K562 (cell line): ENCODE results near the gene NR2C2AP. TPM values are rescaled to one million over a fixed set of nuclear protein-coding genes. Genes with fewer than 3 reads are reported as not detected.

Experiments used
- CBX1 ChIP-seq: sonication (generic); IDR thresholded peaks from 2 replicates; pipeline ENCODE4 v1.6.1; 2016; ENCODE audit warnings: antibody characterized with exemption, low read depth, mild to moderate bottlenecking
- DACH1 ChIP-seq: fragments of 450-650 bp; IDR thresholded peaks from 2 replicates; pipeline ENCODE4 v1.6.1; 2018; ENCODE audit not compliant: partially characterized antibody
- JUND ChIP-seq, 2 experiments: IDR thresholded peaks; 2 replicates in 1 of 2; 3 replicates in 1 of 2; pipeline ENCODE4 v1.6.1; 2011; ENCODE audit warnings: borderline replicate concordance in 2 of 2, low read depth in 2 of 2, low read length in 2 of 2, improper control_type of control experiment in 1 of 2, missing biosample characterization in 1 of 2, missing genetic modification characterization in 1 of 2, missing genetic modification reagents in 1 of 2
- MCM5 ChIP-seq: fragments of 450-650 bp; IDR thresholded peaks from 2 replicates; pipeline ENCODE4 v1.6.1; 2016; ENCODE audit warnings: low read depth
- NRF1 ChIP-seq, 2 experiments: fragments of 450-650 bp; IDR thresholded peaks in 1 of 2; conservative IDR thresholded peaks in 1 of 2; 2 replicates each; pipeline ENCODE4 v1.6.1; 2014; ENCODE audit warnings: mild to moderate bottlenecking in 2 of 2
- RAD51 ChIP-seq: fragments of 450-650 bp; IDR thresholded peaks from 2 replicates; pipeline ENCODE4 v1.7.1; 2016; ENCODE audit warnings: low read depth, mild to moderate bottlenecking, borderline replicate concordance
- SIN3B ChIP-seq: fragments of 450-650 bp; IDR thresholded peaks from 2 replicates; pipeline ENCODE4 v1.6.1; 2017; ENCODE audit warnings: low read depth, mild to moderate bottlenecking, moderate library complexity
- SMC3 ChIP-seq: conservative IDR thresholded peaks from 2 replicates; pipeline ENCODE4 v1.6.1; 2011; ENCODE audit warnings: low read depth, low read length, improper control_type of control experiment; ENCODE audit not compliant: insufficient read depth
- SOX6 ChIP-seq: fragments of 450-650 bp; IDR thresholded peaks from 2 replicates; pipeline ENCODE4 v1.6.1; 2014; ENCODE audit warnings: mild to moderate bottlenecking
- TCF7 ChIP-seq: sonication (generic); IDR thresholded peaks from 2 replicates; pipeline ENCODE4 v1.6.1; 2016; ENCODE audit warnings: antibody characterized with exemption, borderline replicate concordance
- ZNF12 ChIP-seq: sonication (generic); formaldehyde crosslinking; IDR thresholded peaks from 2 replicates; pipeline ENCODE4 v1.4.0; 2020; ENCODE audit warnings: mild to moderate bottlenecking, missing genetic modification reagents
- ZNF431 ChIP-seq: sonication (generic); formaldehyde crosslinking; IDR thresholded peaks from 2 replicates; pipeline ENCODE4 v1.8.0; 2022; ENCODE audit warnings: mild to moderate bottlenecking, missing genetic modification reagents
- ZNF76 ChIP-seq: fragments of 250-450 bp; sonication (Bioruptor Pico); IDR thresholded peaks from 2 replicates; pipeline ENCODE4 v1.4.0; 2020; ENCODE audit warnings: mild to moderate bottlenecking, moderate library complexity, borderline replicate concordance
- polyA plus RNA-seq, 8 experiments: library from polyadenylated mRNA; depleted of rRNA in 4 of 8; stranded (reverse) in 5 of 8; unstranded in 3 of 8; fragments of >200 nt; fragmentation: Nextera tagmentation in 2 of 8; fragmentation: Illumina TruSeq in 1 of 8; extraction: Ambion mirVana in 2 of 8; extraction: Trizol in 1 of 8; gene quantifications; 2 replicates each; pipeline versions ENCODE4 v1.2.1 to v1.2.3, GENCODE V29; 2011 to 2014; ENCODE audit warnings: inconsistent platforms in 1 of 8, missing spikeins in 1 of 8
- total RNA-seq, 7 experiments: library from RNA; depleted of rRNA in 6 of 7; stranded (reverse); fragments of >200 nt in 6 of 7; fragmentation: Illumina TruSeq in 2 of 7; extraction: Trizol in 2 of 7; gene quantifications; 2 replicates each; pipeline versions ENCODE4 v1.2.1 to v1.2.3, GENCODE V29; 2011 to 2021; ENCODE audit warnings: low replicate concordance in 1 of 7
- TF ChIP-seq, protein P1 (sequence below): IDR thresholded peaks from 3 replicates; pipeline ENCODE4 v1.6.1; 2011; ENCODE audit warnings: borderline replicate concordance, mild to moderate bottlenecking; ENCODE audit not compliant: insufficient read length, insufficient read depth
- TF ChIP-seq, protein P2 (sequence below), 2 experiments: IDR thresholded peaks; 2 replicates each; pipeline ENCODE4 v1.6.1; 2012; ENCODE audit warnings: improper control_type of control experiment in 2 of 2, low read depth in 2 of 2, low read length in 2 of 2, borderline replicate concordance in 1 of 2
- TF ChIP-seq, protein P3 (sequence below): fragments of 450-650 bp; IDR thresholded peaks from 2 replicates; pipeline ENCODE4 v1.6.1; 2016; ENCODE audit warnings: antibody characterized with exemption
- TF ChIP-seq, protein P4 (sequence below): sonication (generic); formaldehyde crosslinking; IDR thresholded peaks from 2 replicates; pipeline ENCODE4 v1.8.1; 2023; ENCODE audit warnings: mild to moderate bottlenecking, missing genetic modification reagents

NR2C2AP gene
- total and polyA plus RNA-seq, 9 of the 15 experiments (the other 6 are each of a cell fraction or from before 2014, with no cell fraction given), result 23.7 to 77.4 (median 32.4) TPM

DNA sequence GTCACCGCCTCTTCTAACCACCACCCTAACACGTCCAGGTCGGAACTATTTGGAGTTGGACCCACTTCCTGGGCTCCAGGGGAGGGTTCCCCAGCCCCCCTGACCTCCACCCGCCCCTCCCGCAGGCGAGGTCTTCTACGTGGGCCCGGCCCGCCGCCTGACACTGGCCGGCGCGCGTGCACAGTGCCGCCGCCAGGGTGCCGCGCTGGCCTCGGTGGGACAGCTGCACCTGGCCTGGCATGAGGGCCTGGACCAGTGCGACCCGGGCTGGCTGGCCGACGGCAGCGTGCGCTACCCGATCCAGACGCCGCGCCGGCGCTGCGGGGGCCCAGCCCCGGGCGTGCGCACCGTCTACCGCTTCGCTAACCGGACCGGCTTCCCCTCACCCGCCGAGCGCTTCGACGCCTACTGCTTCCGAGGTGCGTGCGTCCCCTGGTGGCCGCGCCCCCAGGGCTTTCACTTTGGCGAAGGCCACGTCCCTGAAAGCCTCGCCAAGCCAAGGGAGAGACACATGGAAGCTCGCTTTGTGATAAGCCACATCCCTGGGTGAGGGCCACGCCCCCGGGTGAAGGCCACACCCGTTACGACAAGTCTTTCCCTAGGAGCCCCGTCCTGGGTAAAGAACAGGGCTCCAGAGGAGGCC is 21.8 kb upstream of the NR2C2AP start (continued):
- TF ChIP-seq SOX6 (peak; percentile 71), JUND (IDR thresholded peaks at IDR 0.05; ENCODE audit: borderline replicate concordance, low read depth, low read length) (peak; percentile 63; the same call in 1 of the 2 replicates), JUND (tag; IDR thresholded peaks at IDR 0.05; ENCODE audit: borderline replicate concordance, low read depth, low read length) (no peak; the same call in 2 of the 3 replicates), RAD51 (no peak), ZNF431 (CRISPR knock-in tag) (peak; percentile 98), NRF1 (conservative IDR thresholded peaks at IDR 0.05 in 1 of 2, IDR thresholded peaks at IDR 0.05 in 1 of 2) (peak; percentile 84 to 87), SIN3B (no peak), SMC3 (peak; percentile 81), DACH1 (no peak), MCM5 (no peak), ZNF76 (CRISPR knock-in tag) (0 out of 2 replicates have a peak, but pooled peaks have one; percentile 77), TCF7 (0 out of 2 replicates have a peak, but pooled peaks have one; percentile 65), CBX1 (no peak), ZNF12 (CRISPR knock-in tag) (peak; percentile 19; the same call in 1 of the 2 replicates)
- TF ChIP-seq, protein P1, sequence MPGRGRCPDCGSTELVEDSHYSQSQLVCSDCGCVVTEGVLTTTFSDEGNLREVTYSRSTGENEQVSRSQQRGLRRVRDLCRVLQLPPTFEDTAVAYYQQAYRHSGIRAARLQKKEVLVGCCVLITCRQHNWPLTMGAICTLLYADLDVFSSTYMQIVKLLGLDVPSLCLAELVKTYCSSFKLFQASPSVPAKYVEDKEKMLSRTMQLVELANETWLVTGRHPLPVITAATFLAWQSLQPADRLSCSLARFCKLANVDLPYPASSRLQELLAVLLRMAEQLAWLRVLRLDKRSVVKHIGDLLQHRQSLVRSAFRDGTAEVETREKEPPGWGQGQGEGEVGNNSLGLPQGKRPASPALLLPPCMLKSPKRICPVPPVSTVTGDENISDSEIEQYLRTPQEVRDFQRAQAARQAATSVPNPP, result no peak
- TF ChIP-seq, protein P2, sequence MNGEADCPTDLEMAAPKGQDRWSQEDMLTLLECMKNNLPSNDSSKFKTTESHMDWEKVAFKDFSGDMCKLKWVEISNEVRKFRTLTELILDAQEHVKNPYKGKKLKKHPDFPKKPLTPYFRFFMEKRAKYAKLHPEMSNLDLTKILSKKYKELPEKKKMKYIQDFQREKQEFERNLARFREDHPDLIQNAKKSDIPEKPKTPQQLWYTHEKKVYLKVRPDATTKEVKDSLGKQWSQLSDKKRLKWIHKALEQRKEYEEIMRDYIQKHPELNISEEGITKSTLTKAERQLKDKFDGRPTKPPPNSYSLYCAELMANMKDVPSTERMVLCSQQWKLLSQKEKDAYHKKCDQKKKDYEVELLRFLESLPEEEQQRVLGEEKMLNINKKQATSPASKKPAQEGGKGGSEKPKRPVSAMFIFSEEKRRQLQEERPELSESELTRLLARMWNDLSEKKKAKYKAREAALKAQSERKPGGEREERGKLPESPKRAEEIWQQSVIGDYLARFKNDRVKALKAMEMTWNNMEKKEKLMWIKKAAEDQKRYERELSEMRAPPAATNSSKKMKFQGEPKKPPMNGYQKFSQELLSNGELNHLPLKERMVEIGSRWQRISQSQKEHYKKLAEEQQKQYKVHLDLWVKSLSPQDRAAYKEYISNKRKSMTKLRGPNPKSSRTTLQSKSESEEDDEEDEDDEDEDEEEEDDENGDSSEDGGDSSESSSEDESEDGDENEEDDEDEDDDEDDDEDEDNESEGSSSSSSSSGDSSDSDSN (IDR thresholded peaks at IDR 0.05; ENCODE audit: borderline replicate concordance in 1 of 2, low read depth in 2 of 2, low read length in 2 of 2), result peak in 1 of 2 experiments; percentile 74; a peak in 2 of 4 replicates
- TF ChIP-seq, protein P3, sequence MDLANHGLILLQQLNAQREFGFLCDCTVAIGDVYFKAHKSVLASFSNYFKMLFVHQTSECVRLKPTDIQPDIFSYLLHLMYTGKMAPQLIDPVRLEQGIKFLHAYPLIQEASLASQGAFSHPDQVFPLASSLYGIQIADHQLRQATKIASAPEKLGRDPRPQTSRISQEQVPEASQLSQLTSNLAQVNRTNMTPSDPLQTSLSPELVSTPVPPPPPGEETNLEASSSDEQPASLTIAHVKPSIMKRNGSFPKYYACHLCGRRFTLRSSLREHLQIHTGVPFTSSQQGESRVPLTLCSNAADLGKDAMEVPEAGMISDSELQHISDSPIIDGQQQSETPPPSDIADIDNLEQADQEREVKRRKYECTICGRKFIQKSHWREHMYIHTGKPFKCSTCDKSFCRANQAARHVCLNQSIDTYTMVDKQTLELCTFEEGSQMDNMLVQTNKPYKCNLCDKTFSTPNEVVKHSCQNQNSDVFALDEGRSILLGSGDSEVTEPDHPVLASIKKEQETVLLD, result no peak
- TF ChIP-seq, protein P4, sequence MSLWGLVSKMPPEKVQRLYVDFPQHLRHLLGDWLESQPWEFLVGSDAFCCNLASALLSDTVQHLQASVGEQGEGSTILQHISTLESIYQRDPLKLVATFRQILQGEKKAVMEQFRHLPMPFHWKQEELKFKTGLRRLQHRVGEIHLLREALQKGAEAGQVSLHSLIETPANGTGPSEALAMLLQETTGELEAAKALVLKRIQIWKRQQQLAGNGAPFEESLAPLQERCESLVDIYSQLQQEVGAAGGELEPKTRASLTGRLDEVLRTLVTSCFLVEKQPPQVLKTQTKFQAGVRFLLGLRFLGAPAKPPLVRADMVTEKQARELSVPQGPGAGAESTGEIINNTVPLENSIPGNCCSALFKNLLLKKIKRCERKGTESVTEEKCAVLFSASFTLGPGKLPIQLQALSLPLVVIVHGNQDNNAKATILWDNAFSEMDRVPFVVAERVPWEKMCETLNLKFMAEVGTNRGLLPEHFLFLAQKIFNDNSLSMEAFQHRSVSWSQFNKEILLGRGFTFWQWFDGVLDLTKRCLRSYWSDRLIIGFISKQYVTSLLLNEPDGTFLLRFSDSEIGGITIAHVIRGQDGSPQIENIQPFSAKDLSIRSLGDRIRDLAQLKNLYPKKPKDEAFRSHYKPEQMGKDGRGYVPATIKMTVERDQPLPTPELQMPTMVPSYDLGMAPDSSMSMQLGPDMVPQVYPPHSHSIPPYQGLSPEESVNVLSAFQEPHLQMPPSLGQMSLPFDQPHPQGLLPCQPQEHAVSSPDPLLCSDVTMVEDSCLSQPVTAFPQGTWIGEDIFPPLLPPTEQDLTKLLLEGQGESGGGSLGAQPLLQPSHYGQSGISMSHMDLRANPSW (CRISPR knock-in tag), result peak; percentile 93; the same call in 1 of the 2 replicates
